Peyer's patch (tissue), 4 donors: ENCODE measurements around the gene HDAC11.

ENCODE experiments used
- CTCF ChIP-seq, 6 experiments: fragments of 450-650 bp in 4 of 6; fragments of 200-600 bp in 2 of 6; sonication (generic) in 1 of 6; IDR thresholded peaks; one replicate each; pipeline ENCODE4 v1.5.1; 2017 to 2019; ENCODE audit warnings: antibody characterized with exemption in 6 of 6, mild to moderate bottlenecking in 3 of 6, moderate library complexity in 1 of 6
- POLR2A ChIP-seq, 2 donors: fragments of 450-650 bp; IDR thresholded peaks; one replicate each; pipeline ENCODE4 v1.5.1; 2017; ENCODE audit warnings: antibody characterized with exemption in 2 of 2, mild to moderate bottlenecking in 2 of 2, moderate library complexity in 2 of 2

GRCh38 chr3:13541691-13542090 lies 61.6 kb downstream of the HDAC11 start:
- no peak for TF ChIP-seq CTCF (IDR thresholded peaks at IDR 0.05)
- no peak for TF ChIP-seq POLR2A (IDR thresholded peaks at IDR 0.05)
